Measurements from ENCODE around the gene PTPN11.

Gene PTPN11

GRCh38 chr12:112466835-112467234 is 48.1 kb downstream of the PTPN11 start:
- Histone ChIP-seq H3K27me3 (ENCODE audit: insufficient read depth, low read length) (no peaks in the 10 kb centered on the region), H4K8ac (ENCODE audit: low read depth, low read length) (no peak overlapping the region), H2BK120ac (ENCODE audit: insufficient read depth, low read length, poor library complexity) (no peak overlapping the region), H3K4me3 (ENCODE audit: low read depth, low read length) (no peak overlapping the region), H4K12ac (ENCODE audit: low read depth, low read length) (no peak overlapping the region), H3K18ac (ENCODE audit: low read length) (no peak overlapping the region), H3K27ac (ENCODE audit: low read depth, low read length) (no peak overlapping the region), H2BK5ac (ENCODE audit: low read depth, low read length, poor library complexity) (no peak overlapping the region), H3K23ac (ENCODE audit: low read length) (no peak overlapping the region), H3K4me2 (ENCODE audit: low read length) (no peak overlapping the region), H3K4ac (ENCODE audit: low read depth, low read length) (no peak overlapping the region), H2AFZ (ENCODE audit: insufficient read depth, low read length, poor library complexity) (no peak overlapping the region), H3K14ac (ENCODE audit: low read length) (no peak overlapping the region), H4K91ac (ENCODE audit: low read depth, low read length) (no peak overlapping the region), H3K9ac (ENCODE audit: low read length) (no peak overlapping the region), H2BK12ac (ENCODE audit: low read length) (no peak overlapping the region), H3K36me3 (ENCODE audit: control insufficient read depth in 1 of 2, insufficient read depth in 2 of 2, low read length in 2 of 2) (peaks cover 10 to 19% of the 10 kb centered on the region in 2 experiments), H3K4me1 (ENCODE audit: control insufficient read depth in 1 of 2, insufficient read depth in 2 of 2, low read length in 2 of 2) (no peaks in the 10 kb centered on the region), H3K79me2 (ENCODE audit: control insufficient read depth, insufficient read depth, low read length, poor library complexity) (no peaks in the 10 kb centered on the region), H2AK5ac (ENCODE audit: low read length) (no peak overlapping the region), H3K79me1 (ENCODE audit: low read length) (no peaks in the 10 kb centered on the region), H3K9me3 (ENCODE audit: insufficient read depth, low read depth, low read length) (no peaks in the 10 kb centered on the region)
- whole genome bisulfite sequencing (ENCODE audit: extremely low coverage, insufficient coverage, insufficient read length) = no CpG with 5 or more reads among the region's 3 CpGs
- no peak for DNase-seq

- DNase-seq = no peak
- Histone ChIP-seq H2AFZ (ENCODE audit: insufficient read depth, low read length, poor library complexity) (no peak overlapping the region), H3K27ac (ENCODE audit: low read depth, low read length) (no peak overlapping the region), H2AK5ac (ENCODE audit: low read length) (no peak overlapping the region), H2BK120ac (ENCODE audit: insufficient read depth, low read length, poor library complexity) (no peak overlapping the region), H2BK5ac (ENCODE audit: low read depth, low read length, poor library complexity) (no peak overlapping the region), H3K14ac (ENCODE audit: low read length) (no peak overlapping the region), H4K91ac (ENCODE audit: low read depth, low read length) (no peak overlapping the region), H3K9ac (ENCODE audit: low read length) (no peak overlapping the region), H3K36me3 (ENCODE audit: control insufficient read depth in 1 of 2, insufficient read depth in 2 of 2, low read length in 2 of 2) (peaks cover 13 to 24% of the 10 kb centered on the region in 2 experiments), H3K4ac (ENCODE audit: low read depth, low read length) (no peak overlapping the region), H3K4me3 (ENCODE audit: low read depth, low read length) (no peak overlapping the region), H3K23ac (ENCODE audit: low read length) (no peak overlapping the region), H3K9me3 (ENCODE audit: insufficient read depth, low read depth, low read length) (no peaks in the 10 kb centered on the region), H3K18ac (ENCODE audit: low read length) (no peak overlapping the region), H3K79me2 (ENCODE audit: control insufficient read depth, insufficient read depth, low read length, poor library complexity) (no peaks in the 10 kb centered on the region), H4K12ac (ENCODE audit: low read depth, low read length) (no peak overlapping the region), H3K4me2 (ENCODE audit: low read length) (no peak overlapping the region), H4K8ac (ENCODE audit: low read depth, low read length) (no peak overlapping the region), H3K27me3 (ENCODE audit: insufficient read depth, low read length) (no peaks in the 10 kb centered on the region), H3K79me1 (ENCODE audit: low read length) (no peaks in the 10 kb centered on the region), H3K4me1 (ENCODE audit: control insufficient read depth in 1 of 2, insufficient read depth in 2 of 2, low read length in 2 of 2) (no peaks in the 10 kb centered on the region), H2BK12ac (ENCODE audit: low read length) (no peak overlapping the region)
- no CpG with 5 or more reads among the region's 3 CpGs for WGBS (ENCODE audit: extremely low coverage, insufficient coverage, insufficient read length)
These were observed 49.3 kb downstream of the PTPN11 start for GRCh38 chr12:112468046-112468445.

- Histone ChIP-seq H3K36me3 (ENCODE audit: control insufficient read depth in 1 of 2, insufficient read depth in 2 of 2, low read length in 2 of 2) (peaks cover 30 to 39% of the 10 kb centered on the region in 2 experiments), H2AK5ac (ENCODE audit: low read length) (no peak overlapping the region), H2AFZ (ENCODE audit: insufficient read depth, low read length, poor library complexity) (no peak overlapping the region), H3K27me3 (ENCODE audit: insufficient read depth, low read length) (no peaks in the 10 kb centered on the region), H3K23ac (ENCODE audit: low read length) (no peak overlapping the region), H3K79me1 (ENCODE audit: low read length) (no peaks in the 10 kb centered on the region), H3K27ac (ENCODE audit: low read depth, low read length) (no peak overlapping the region), H2BK120ac (ENCODE audit: insufficient read depth, low read length, poor library complexity) (no peak overlapping the region), H3K4me3 (ENCODE audit: low read depth, low read length) (no peak overlapping the region), H3K18ac (ENCODE audit: low read length) (no peak overlapping the region), H4K12ac (ENCODE audit: low read depth, low read length) (peak overlapping the region; percentile 56), H2BK12ac (ENCODE audit: low read length) (no peak overlapping the region), H4K8ac (ENCODE audit: low read depth, low read length) (no peak overlapping the region), H3K14ac (ENCODE audit: low read length) (no peak overlapping the region), H4K91ac (ENCODE audit: low read depth, low read length) (no peak overlapping the region), H3K79me2 (ENCODE audit: control insufficient read depth, insufficient read depth, low read length, poor library complexity) (no peaks in the 10 kb centered on the region), H3K9me3 (ENCODE audit: insufficient read depth, low read depth, low read length) (no peaks in the 10 kb centered on the region), H3K4me2 (ENCODE audit: low read length) (no peak overlapping the region), H3K4me1 (ENCODE audit: control insufficient read depth in 1 of 2, insufficient read depth in 2 of 2, low read length in 2 of 2) (no peaks in the 10 kb centered on the region), H3K9ac (ENCODE audit: low read length) (no peak overlapping the region), H2BK5ac (ENCODE audit: low read depth, low read length, poor library complexity) (no peak overlapping the region), H3K4ac (ENCODE audit: low read depth, low read length) (no peak overlapping the region)
- no CpG with 5 or more reads among the region's 4 CpGs for WGBS (ENCODE audit: extremely low coverage, insufficient coverage, insufficient read length)
- no peak for DNase-seq
These were observed 54.3 kb downstream of the PTPN11 start for GRCh38 chr12:112473056-112473455.

GRCh38 chr12:112479413-112479812 is 60.7 kb downstream of the PTPN11 start:
- no peak overlapping the region for H2BK5ac ChIP-seq (ENCODE audit: low read depth, low read length, poor library complexity)
- no peak overlapping the region for H2AK5ac ChIP-seq (ENCODE audit: low read length)
- H3K23ac ChIP-seq (ENCODE audit: low read length) = no peak overlapping the region
- no peak overlapping the region for H3K18ac ChIP-seq (ENCODE audit: low read length)
- no peak for DNase-seq
- no peak overlapping the region for H3K14ac ChIP-seq (ENCODE audit: low read length)
- no peaks in the 10 kb centered on the region for H3K27me3 ChIP-seq (ENCODE audit: insufficient read depth, low read length)
- no peak overlapping the region for H3K9ac ChIP-seq (ENCODE audit: low read length)
- H3K4me1 ChIP-seq (ENCODE audit: control insufficient read depth in 1 of 2, insufficient read depth in 2 of 2, low read length in 2 of 2) = no peaks in the 10 kb centered on the region
- no peak overlapping the region for H4K91ac ChIP-seq (ENCODE audit: low read depth, low read length)
- no peak overlapping the region for H4K8ac ChIP-seq (ENCODE audit: low read depth, low read length)
- H2BK12ac ChIP-seq (ENCODE audit: low read length) = no peak overlapping the region
- peaks cover 2% of the 10 kb centered on the region for H3K9me3 ChIP-seq (ENCODE audit: insufficient read depth, low read depth, low read length)
- H2BK120ac ChIP-seq (ENCODE audit: insufficient read depth, low read length, poor library complexity) = no peak overlapping the region
- H3K79me2 ChIP-seq (ENCODE audit: control insufficient read depth, insufficient read depth, low read length, poor library complexity) = no peaks in the 10 kb centered on the region
- no peak overlapping the region for H3K4me3 ChIP-seq (ENCODE audit: low read depth, low read length)
- WGBS (ENCODE audit: extremely low coverage, insufficient coverage, insufficient read length) = no CpG with 5 or more reads among the region's 1 CpG
- no peak overlapping the region for H4K12ac ChIP-seq (ENCODE audit: low read depth, low read length)
- no peak overlapping the region for H3K4me2 ChIP-seq (ENCODE audit: low read length)
- H3K27ac ChIP-seq (ENCODE audit: low read depth, low read length) = no peak overlapping the region
- H3K79me1 ChIP-seq (ENCODE audit: low read length) = no peaks in the 10 kb centered on the region
- H2AFZ ChIP-seq (ENCODE audit: insufficient read depth, low read length, poor library complexity) = no peak overlapping the region
- peaks cover 31 to 50% of the 10 kb centered on the region in 2 experiments for H3K36me3 ChIP-seq (ENCODE audit: control insufficient read depth in 1 of 2, insufficient read depth in 2 of 2, low read length in 2 of 2)
- H3K4ac ChIP-seq (ENCODE audit: low read depth, low read length) = no peak overlapping the region

Data from trophoblast cell (in vitro differentiated cells and primary cell).